ENCODE measurements around the gene CXCL16. TPM values are rescaled to one million over a fixed set of nuclear protein-coding genes. Genes with fewer than 3 reads are reported as not detected.

Gene CXCL16
- total and polyA plus RNA-seq, 2 of the 13 experiments (the other 11 are each of a cell fraction or from before 2014, with no cell fraction given): 9.4 to 101 TPM

DNA sequence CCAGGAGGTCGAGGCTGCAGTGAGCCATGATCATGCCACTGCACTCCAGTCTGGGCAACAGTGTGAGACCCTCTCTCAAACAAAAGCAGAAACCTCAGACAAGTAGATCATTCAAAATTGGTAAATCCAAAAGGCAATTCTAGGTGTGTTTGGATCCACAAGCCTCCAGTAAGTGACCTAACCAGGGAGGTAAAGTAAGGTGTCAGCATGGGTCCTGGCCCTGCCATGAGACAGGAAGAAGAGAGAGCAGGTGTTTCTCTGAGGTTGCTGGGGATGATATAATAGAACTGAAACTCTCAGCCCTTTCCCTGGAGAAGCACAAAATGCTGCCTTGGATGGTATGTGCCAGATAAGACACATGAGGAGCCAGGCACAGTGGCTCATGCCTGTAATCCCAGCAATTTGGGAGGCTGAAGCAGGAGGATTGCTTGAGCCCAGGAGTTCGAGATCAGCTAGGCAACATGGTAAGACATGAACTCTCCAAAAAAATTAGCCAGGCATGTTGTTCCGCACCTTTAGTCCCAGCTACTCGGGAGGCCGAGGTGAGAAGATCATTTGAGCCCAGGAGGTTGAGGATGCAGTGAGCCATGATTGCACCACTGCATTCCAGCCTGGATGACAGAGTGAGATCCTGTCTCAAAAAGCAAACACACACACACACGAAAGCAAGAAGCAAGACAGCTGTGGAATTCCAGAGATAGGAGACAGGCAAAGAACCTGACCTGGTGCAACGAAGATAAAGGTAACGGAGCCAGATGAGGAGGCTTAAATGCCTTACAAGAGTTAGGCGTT is 38.4 kb upstream of the CXCL16 start (continued):
- no peak for TF ChIP-seq ONECUT2 (CRISPR knock-in tag; IDR thresholded peaks at IDR 0.05)
- TF ChIP-seq, protein P1, sequence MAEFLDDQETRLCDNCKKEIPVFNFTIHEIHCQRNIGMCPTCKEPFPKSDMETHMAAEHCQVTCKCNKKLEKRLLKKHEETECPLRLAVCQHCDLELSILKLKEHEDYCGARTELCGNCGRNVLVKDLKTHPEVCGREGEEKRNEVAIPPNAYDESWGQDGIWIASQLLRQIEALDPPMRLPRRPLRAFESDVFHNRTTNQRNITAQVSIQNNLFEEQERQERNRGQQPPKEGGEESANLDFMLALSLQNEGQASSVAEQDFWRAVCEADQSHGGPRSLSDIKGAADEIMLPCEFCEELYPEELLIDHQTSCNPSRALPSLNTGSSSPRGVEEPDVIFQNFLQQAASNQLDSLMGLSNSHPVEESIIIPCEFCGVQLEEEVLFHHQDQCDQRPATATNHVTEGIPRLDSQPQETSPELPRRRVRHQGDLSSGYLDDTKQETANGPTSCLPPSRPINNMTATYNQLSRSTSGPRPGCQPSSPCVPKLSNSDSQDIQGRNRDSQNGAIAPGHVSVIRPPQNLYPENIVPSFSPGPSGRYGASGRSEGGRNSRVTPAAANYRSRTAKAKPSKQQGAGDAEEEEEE (CRISPR knock-in tag; IDR thresholded peaks at IDR 0.05; ENCODE audit: borderline replicate concordance): no peak
- TF ChIP-seq ARHGAP35 (CRISPR knock-in tag; IDR thresholded peaks at IDR 0.05; ENCODE audit: borderline replicate concordance): 0 out of 2 replicates have a peak, but pooled peaks have one; percentile 30
- 0 out of 2 replicates have a peak, but pooled peaks have one; percentile 35 for TF ChIP-seq MED13 (CRISPR knock-in tag; IDR thresholded peaks at IDR 0.05)
- TF ChIP-seq POGZ (CRISPR knock-in tag; IDR thresholded peaks at IDR 0.05): no peak; the same call in 1 of the 2 replicates
- no peak for TF ChIP-seq ZNF33A (CRISPR knock-in tag; IDR thresholded peaks at IDR 0.05; ENCODE audit: borderline replicate concordance)
- no peak for TF ChIP-seq ZNF253 (CRISPR knock-in tag; IDR thresholded peaks at IDR 0.05; ENCODE audit: borderline replicate concordance)
- TF ChIP-seq, protein P2, sequence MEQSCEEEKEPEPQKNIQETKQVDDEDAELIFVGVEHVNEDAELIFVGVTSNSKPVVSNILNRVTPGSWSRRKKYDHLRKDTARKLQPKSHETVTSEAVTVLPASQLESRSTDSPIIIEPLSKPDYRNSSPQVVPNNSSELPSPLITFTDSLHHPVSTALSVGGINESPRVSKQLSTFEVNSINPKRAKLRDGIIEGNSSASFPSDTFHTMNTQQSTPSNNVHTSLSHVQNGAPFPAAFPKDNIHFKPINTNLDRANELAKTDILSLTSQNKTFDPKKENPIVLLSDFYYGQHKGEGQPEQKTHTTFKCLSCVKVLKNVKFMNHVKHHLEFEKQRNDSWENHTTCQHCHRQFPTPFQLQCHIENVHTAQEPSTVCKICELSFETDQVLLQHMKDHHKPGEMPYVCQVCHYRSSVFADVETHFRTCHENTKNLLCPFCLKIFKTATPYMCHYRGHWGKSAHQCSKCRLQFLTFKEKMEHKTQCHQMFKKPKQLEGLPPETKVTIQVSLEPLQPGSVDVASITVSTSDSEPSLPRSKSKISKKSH (CRISPR knock-in tag; IDR thresholded peaks at IDR 0.05; ENCODE audit: borderline replicate concordance): no peak
- TF ChIP-seq, protein P3, sequence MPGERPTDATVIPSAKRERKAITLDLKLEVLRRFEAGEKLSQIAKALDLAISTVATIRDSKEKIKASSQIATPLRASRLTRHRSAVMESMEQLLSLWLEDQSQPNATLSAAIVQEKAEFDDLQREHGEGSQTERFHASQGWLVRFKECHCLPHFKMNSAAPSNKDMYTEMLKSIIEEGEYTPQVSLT (CRISPR knock-in tag; IDR thresholded peaks at IDR 0.05; ENCODE audit: borderline replicate concordance, low read depth): no peak
- TF ChIP-seq, protein P4, sequence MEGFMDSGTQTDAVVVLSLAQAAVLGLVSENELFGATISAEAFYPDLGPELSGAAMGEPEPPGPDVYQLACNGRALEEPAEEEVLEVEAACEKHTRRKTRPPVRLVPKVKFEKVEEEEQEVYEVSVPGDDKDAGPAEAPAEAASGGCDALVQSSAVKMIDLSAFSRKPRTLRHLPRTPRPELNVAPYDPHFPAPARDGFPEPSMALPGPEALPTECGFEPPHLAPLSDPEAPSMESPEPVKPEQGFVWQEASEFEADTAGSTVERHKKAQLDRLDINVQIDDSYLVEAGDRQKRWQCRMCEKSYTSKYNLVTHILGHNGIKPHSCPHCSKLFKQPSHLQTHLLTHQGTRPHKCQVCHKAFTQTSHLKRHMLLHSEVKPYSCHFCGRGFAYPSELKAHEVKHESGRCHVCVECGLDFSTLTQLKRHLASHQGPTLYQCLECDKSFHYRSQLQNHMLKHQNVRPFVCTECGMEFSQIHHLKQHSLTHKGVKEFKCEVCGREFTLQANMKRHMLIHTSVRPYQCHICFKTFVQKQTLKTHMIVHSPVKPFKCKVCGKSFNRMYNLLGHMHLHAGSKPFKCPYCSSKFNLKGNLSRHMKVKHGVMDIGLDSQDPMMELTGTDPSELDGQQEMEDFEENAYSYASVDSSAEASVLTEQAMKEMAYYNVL (CRISPR knock-in tag; IDR thresholded peaks at IDR 0.05; ENCODE audit: borderline replicate concordance): peak; percentile 71; the same call in 1 of the 2 replicates
- TF ChIP-seq NCOA1 (CRISPR knock-in tag; IDR thresholded peaks at IDR 0.05): no peak
- TF ChIP-seq, protein P5, sequence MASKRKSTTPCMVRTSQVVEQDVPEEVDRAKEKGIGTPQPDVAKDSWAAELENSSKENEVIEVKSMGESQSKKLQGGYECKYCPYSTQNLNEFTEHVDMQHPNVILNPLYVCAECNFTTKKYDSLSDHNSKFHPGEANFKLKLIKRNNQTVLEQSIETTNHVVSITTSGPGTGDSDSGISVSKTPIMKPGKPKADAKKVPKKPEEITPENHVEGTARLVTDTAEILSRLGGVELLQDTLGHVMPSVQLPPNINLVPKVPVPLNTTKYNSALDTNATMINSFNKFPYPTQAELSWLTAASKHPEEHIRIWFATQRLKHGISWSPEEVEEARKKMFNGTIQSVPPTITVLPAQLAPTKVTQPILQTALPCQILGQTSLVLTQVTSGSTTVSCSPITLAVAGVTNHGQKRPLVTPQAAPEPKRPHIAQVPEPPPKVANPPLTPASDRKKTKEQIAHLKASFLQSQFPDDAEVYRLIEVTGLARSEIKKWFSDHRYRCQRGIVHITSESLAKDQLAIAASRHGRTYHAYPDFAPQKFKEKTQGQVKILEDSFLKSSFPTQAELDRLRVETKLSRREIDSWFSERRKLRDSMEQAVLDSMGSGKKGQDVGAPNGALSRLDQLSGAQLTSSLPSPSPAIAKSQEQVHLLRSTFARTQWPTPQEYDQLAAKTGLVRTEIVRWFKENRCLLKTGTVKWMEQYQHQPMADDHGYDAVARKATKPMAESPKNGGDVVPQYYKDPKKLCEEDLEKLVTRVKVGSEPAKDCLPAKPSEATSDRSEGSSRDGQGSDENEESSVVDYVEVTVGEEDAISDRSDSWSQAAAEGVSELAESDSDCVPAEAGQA (IDR thresholded peaks at IDR 0.05; ENCODE audit: low read depth): no peak
- TF ChIP-seq, protein P5 (CRISPR knock-in tag; IDR thresholded peaks at IDR 0.05; ENCODE audit: borderline replicate concordance): no peak
- peak; percentile 65; the same call in 1 of the 2 replicates for TF ChIP-seq ZNF644 (CRISPR knock-in tag; IDR thresholded peaks at IDR 0.05; ENCODE audit: low read depth)
- TF ChIP-seq SRSF1 (optimal IDR thresholded peaks at IDR 0.05; ENCODE audit: low read depth, low read length): no peak
- TF ChIP-seq SUZ12 (IDR thresholded peaks at IDR 0.05; ENCODE audit: low read depth, low read length): no peak
- peak; percentile 80 for TF ChIP-seq BRD4 (CRISPR knock-in tag; IDR thresholded peaks at IDR 0.05)

Data from HepG2 (cell line).